Smooth muscle cell (in vitro differentiated cells): Measurements from ENCODE around the gene ZSCAN16. TPM values are rescaled to one million over a fixed set of nuclear protein-coding genes. Genes with fewer than 3 reads are reported as not detected.

Experiments
- DNase-seq: peaks from one replicate; lab custom pipeline; 2025; ENCODE audit not compliant: unreplicated experiment; lab: John Stamatoyannopoulos, UW
- H2AFZ ChIP-seq: fragments of 200-600 bp; sonication (generic); 2 replicates; pipeline ENCODE4 v1.6.0; 2016; ENCODE audit warnings: antibody characterized with exemption, low read depth, mild to moderate bottlenecking
- H3F3A ChIP-seq: fragments of 200-600 bp; sonication (generic); 2 replicates; pipeline ENCODE4 v1.6.0; 2017; ENCODE audit warnings: antibody characterized with exemption, low read depth
- H3K27ac ChIP-seq: fragments of 200-600 bp; sonication (generic); 2 replicates; pipeline ENCODE4 v1.5.1; 2016; ENCODE audit warnings: low read depth, mild to moderate bottlenecking
- H3K27me3 ChIP-seq: fragments of 200-600 bp; sonication (generic); 2 replicates; pipeline ENCODE4 v1.6.1; 2016; ENCODE audit warnings: low read depth, mild to moderate bottlenecking
- H3K36me3 ChIP-seq: fragments of 200-600 bp; sonication (generic); 2 replicates; pipeline ENCODE4 v1.5.1; 2016; ENCODE audit warnings: low read depth
- H3K4me1 ChIP-seq: fragments of 200-600 bp; sonication (generic); 2 replicates; pipeline ENCODE4 v1.5.1; 2016; ENCODE audit warnings: low read depth
- H3K4me2 ChIP-seq: fragments of 200-600 bp; sonication (generic); 2 replicates; pipeline ENCODE4 v1.6.0; 2016; ENCODE audit warnings: mild to moderate bottlenecking
- H3K4me3 ChIP-seq: fragments of 200-600 bp; sonication (generic); 2 replicates; pipeline ENCODE4 v1.5.1; 2016; ENCODE audit warnings: mild to moderate bottlenecking
- H3K79me2 ChIP-seq: fragments of 200-600 bp; sonication (generic); 2 replicates; pipeline ENCODE4 v1.6.0; 2016; ENCODE audit warnings: low read depth, mild to moderate bottlenecking
- H3K9ac ChIP-seq: fragments of 200-600 bp; sonication (generic); 2 replicates; pipeline ENCODE4 v1.6.0; 2016; ENCODE audit warnings: low read depth
- H3K9me3 ChIP-seq: fragments of 200-600 bp; sonication (generic); replicated peaks from 2 replicates; pipeline ENCODE4 v1.5.1; 2016; ENCODE audit warnings: low read depth
- H4K20me1 ChIP-seq: fragments of 200-600 bp; sonication (generic); 2 replicates; pipeline ENCODE4 v1.6.0; 2016; ENCODE audit warnings: low read depth
- CTCF ChIP-seq: fragments of 200-600 bp; sonication (generic); IDR thresholded peaks from 2 replicates; pipeline ENCODE4 v1.5.1; 2017; ENCODE audit warnings: borderline replicate concordance, mild to moderate bottlenecking, antibody characterized with exemption; ENCODE audit not compliant: insufficient read depth, poor library complexity, severe bottlenecking
- WGBS: methylation state at CpG from one replicate; pipeline ENCODE4 v1.1.7; 2016; ENCODE audit warnings: low lambda C conversion rate; 5-methylcytosine and 5-hydroxymethylcytosine counted together
- polyA plus RNA-seq: library from polyadenylated mRNA; unstranded; fragments of >200 nt; fragmentation: Nextera tagmentation; extraction: Ambion mirVana; gene quantifications from 2 replicates; pipeline ENCODE4 v1.2.1, GENCODE V29; 2016
- total RNA-seq: library from RNA; depleted of rRNA; stranded (reverse); fragments of >200 nt; gene quantifications from 2 replicates; pipeline ENCODE4 v1.2.3, GENCODE V29; 2014

The ZSCAN16 gene
- total and polyA plus RNA-seq, 2 experiments from 2014 or later: 0.81 to 0.86 TPM

GRCh38 chr6:28105245-28105639 is 19.2 kb upstream of the ZSCAN16 start:
- H3K27ac ChIP-seq: no peak overlapping the region
- no peak for DNase-seq
- H3K4me2 ChIP-seq: peak overlapping the region; percentile 91
- no peak for TF ChIP-seq CTCF
- peaks cover 8% of the 10 kb centered on the region for H3K4me1 ChIP-seq
- no peaks in the 10 kb centered on the region for H3K9me3 ChIP-seq
- H3K4me3 ChIP-seq: peak overlapping the region; percentile 82
- no peaks in the 10 kb centered on the region for H4K20me1 ChIP-seq
- H3F3A ChIP-seq: peaks cover 4% of the 10 kb centered on the region
- H3K27me3 ChIP-seq: peaks cover 4% of the 10 kb centered on the region
- peak overlapping the region; percentile 30 for H3K9ac ChIP-seq
- H3K79me2 ChIP-seq: no peaks in the 10 kb centered on the region
- H3K36me3 ChIP-seq: no peaks in the 10 kb centered on the region
- peak overlapping the region; percentile 98 for H2AFZ ChIP-seq
- 35% methylated on average over 5 of the region's 5 CpGs for WGBS

GRCh38 chr6:28107506-28107905 is 16.9 kb upstream of the ZSCAN16 start:
- Histone ChIP-seq H2AFZ (no peak overlapping the region), H3K4me2 (no peak overlapping the region), H3K79me2 (no peaks in the 10 kb centered on the region), H3K27ac (no peak overlapping the region), H3F3A (peaks cover 4% of the 10 kb centered on the region), H3K27me3 (no peaks in the 10 kb centered on the region), H4K20me1 (no peaks in the 10 kb centered on the region), H3K9me3 (no peaks in the 10 kb centered on the region), H3K36me3 (no peaks in the 10 kb centered on the region), H3K9ac (no peak overlapping the region), H3K4me1 (peaks cover 8% of the 10 kb centered on the region), H3K4me3 (no peak overlapping the region)
- TF ChIP-seq CTCF: no peak
- 97% methylated on average over 3 of the region's 3 CpGs for WGBS
- DNase-seq: no peak

- WGBS: 98% methylated on average over 3 of the region's 3 CpGs
- no peak overlapping the region for H3K9ac ChIP-seq
These were observed 12.4 kb upstream of the ZSCAN16 start for GRCh38 chr6:28111964-28112363.

More at GRCh38 chr6:28111964-28112363, 12.4 kb upstream of the ZSCAN16 start:
- no peak overlapping the region for H3K4me3 ChIP-seq
- no peaks in the 10 kb centered on the region for H3K27me3 ChIP-seq
- H2AFZ ChIP-seq: no peak overlapping the region
- no peak for DNase-seq
- H3K36me3 ChIP-seq: peaks cover 17% of the 10 kb centered on the region
- no peaks in the 10 kb centered on the region for H3F3A ChIP-seq
- no peaks in the 10 kb centered on the region for H3K79me2 ChIP-seq
- no peak for TF ChIP-seq CTCF
- H4K20me1 ChIP-seq: no peaks in the 10 kb centered on the region
- H3K4me2 ChIP-seq: no peak overlapping the region
- no peaks in the 10 kb centered on the region for H3K4me1 ChIP-seq
- H3K27ac ChIP-seq: no peak overlapping the region
- no peaks in the 10 kb centered on the region for H3K9me3 ChIP-seq
